ENCODE data around the gene TANGO2.

Gene TANGO2

GRCh38 chr22:20112623-20113511 lies 92.0 kb downstream of the TANGO2 start:
- no peak for TF ChIP-seq CTCF (conservative IDR thresholded peaks at IDR 0.05; ENCODE audit: low read depth, low read length)
- H3K4me3 ChIP-seq (ENCODE audit: low read depth, low read length): no peak overlapping the region
- no peak for DNase-seq (ENCODE audit: low read depth)

- TF ChIP-seq CTCF (conservative IDR thresholded peaks at IDR 0.05; ENCODE audit: low read depth, low read length): no peak
- no peak overlapping the region for H3K4me3 ChIP-seq (ENCODE audit: low read depth, low read length)
- no peak for DNase-seq (ENCODE audit: low read depth)
These were observed 92.8 kb downstream of the TANGO2 start for GRCh38 chr22:20113551-20114310.

- H3K4me3 ChIP-seq (ENCODE audit: low read depth, low read length): no peak overlapping the region
- TF ChIP-seq CTCF (conservative IDR thresholded peaks at IDR 0.05; ENCODE audit: low read depth, low read length): no peak
- DNase-seq (ENCODE audit: low read depth): no peak
These were observed 93.9 kb downstream of the TANGO2 start for GRCh38 chr22:20114506-20115475.

GRCh38 chr22:20115691-20116375 lies 94.9 kb downstream of the TANGO2 start, which contains the start of gene RANBP1:
Gene RANBP1, plus strand, starts transcription at chr22:20116104. Its CDS starts 81 bp downstream, at chr22:20116185.
- no peak for DNase-seq (ENCODE audit: low read depth)
- TF ChIP-seq CTCF (conservative IDR thresholded peaks at IDR 0.05; ENCODE audit: low read depth, low read length): no peak
- H3K4me3 ChIP-seq (ENCODE audit: low read depth, low read length): peak within 1 kb of the TSS; percentile 98

- peak overlapping the region; percentile 98 for H3K4me3 ChIP-seq (ENCODE audit: low read depth, low read length)
- TF ChIP-seq CTCF (conservative IDR thresholded peaks at IDR 0.05; ENCODE audit: low read depth, low read length): no peak
- DNase-seq (ENCODE audit: low read depth): no peak
These were observed 95.6 kb downstream of the TANGO2 start for GRCh38 chr22:20116376-20116950.

Measured in choroid plexus epithelial cell (primary cell).